ENCODE data around the gene PLAAT2. TPM values are rescaled to one million over a fixed set of nuclear protein-coding genes. Genes with fewer than 3 reads are reported as not detected.

PLAAT2 gene
- total and polyA plus RNA-seq, 9 of the 15 experiments (the other 6 are each of a cell fraction or from before 2014, with no cell fraction given) = not detected

- POLR2A ChIA-PET = interaction anchor here (0.8 to 1.5 kb wide), 5 partner anchors 8 to 96 kb away, joined by 3 to 6 read pairs (median 3); no protein-coding TSS in a partner anchor
- peak; percentile 57 for TF ChIP-seq C11orf30 (IDR thresholded peaks at IDR 0.05; ENCODE audit: low read depth)
- peak; percentile 74 for TF ChIP-seq ATF3 (IDR thresholded peaks at IDR 0.05)
- 0 out of 2 replicates have a peak, but pooled peaks have one; percentile 42 for TF ChIP-seq ATF3 (CRISPR knock-in tag; conservative IDR thresholded peaks at IDR 0.05)
- TF ChIP-seq RAD51 (IDR thresholded peaks at IDR 0.05; ENCODE audit: borderline replicate concordance, low read depth) = no peak
- peak in 1 of 2 experiments; percentile 47 for TF ChIP-seq AFF1 (IDR thresholded peaks at IDR 0.05; ENCODE audit: low read depth in 1 of 2, partially characterized antibody in 2 of 2)
- peak; percentile 34 for TF ChIP-seq ZNF316 (IDR thresholded peaks at IDR 0.05)
- 0 out of 2 replicates have a peak, but pooled peaks have one; percentile 9 for TF ChIP-seq LEF1 (IDR thresholded peaks at IDR 0.05)
- no peak for TF ChIP-seq MEF2A (IDR thresholded peaks at IDR 0.05; ENCODE audit: control insufficient read depth, low read depth, low read length)
- peak in 1 of 2 experiments; percentile 49; a peak in 1 of 4 replicates for TF ChIP-seq TEAD1 (CRISPR knock-in tag; IDR thresholded peaks at IDR 0.05)
- 0 out of 4 replicates have a peak, but pooled peaks of 1 of the 2 experiments have one; percentile 0 for TF ChIP-seq UBTF (IDR thresholded peaks at IDR 0.05; ENCODE audit: borderline replicate concordance in 1 of 2, low read depth in 2 of 2, low read length in 2 of 2)
- TF ChIP-seq ZSCAN29 (IDR thresholded peaks at IDR 0.05) = no peak
- no peak for TF ChIP-seq CHD4 (IDR thresholded peaks at IDR 0.05; ENCODE audit: insufficient read depth, insufficient replicate concordance, low read depth, low read length, poor library complexity, severe bottlenecking)
- 0 out of 2 replicates have a peak, but pooled peaks have one; percentile 69 for TF ChIP-seq HDGF (IDR thresholded peaks at IDR 0.05)
Measured at GRCh38 chr11:63574856-63575602, 11.8 kb upstream of the PLAAT2 start.

More at GRCh38 chr11:63574856-63575602, 11.8 kb upstream of the PLAAT2 start:
- H3K79me2 ChIP-seq (ENCODE audit: control insufficient read depth, insufficient read depth, low read length) = no peaks in the 10 kb centered on the region
- H3K9me3 ChIP-seq (replicated peaks; ENCODE audit: control insufficient read depth, insufficient read depth, low read depth, low read length) = peaks cover 3% of the 10 kb centered on the region; the same call in 1 of the 2 replicates
- in situ Hi-C loops (cut with MboI) = no loop called here
- peak; percentile 51 for ATAC-seq
- CTCF ChIA-PET (ENCODE audit: low intra/inter-chr PET ratio) = no interaction called here
- peak overlapping the region; percentile 72 for H3K4me2 ChIP-seq (ENCODE audit: insufficient read depth, low read length)
- H3K4me1 ChIP-seq (replicated peaks in 1 of 2; ENCODE audit: control insufficient read depth in 2 of 2, insufficient read depth in 2 of 2, low read length in 2 of 2) = peaks cover 6 to 15% of the 10 kb centered on the region in 2 experiments; a peak in 3 of 5 replicates
- intact Hi-C loops (cut with micrococcal nuclease) = no loop called here
- 72% methylated on average over 9 of the region's 10 CpGs for WGBS (ENCODE audit: insufficient coverage, low coverage, missing lambda C conversion rate)
- BruUV-seq (replicated peaks) = no TSS peak
- H3K27ac ChIP-seq (ENCODE audit: extremely low read depth, low read depth, low read length) = peak overlapping the region; percentile 61
- peak overlapping the region; percentile 27 to 52; a peak in 3 of 4 replicates for H3K9ac ChIP-seq (ENCODE audit: insufficient read depth in 1 of 2, low read depth in 2 of 2, low read length in 2 of 2)
- H2AFZ ChIP-seq (ENCODE audit: low read depth, low read length) = peak overlapping the region; percentile 88
- H3K4me3 ChIP-seq = peak overlapping the region; percentile 7; the same call in 1 of the 2 replicates
- no peaks in the 10 kb centered on the region for H3K36me3 ChIP-seq (ENCODE audit: control insufficient read depth, insufficient read depth, low read length)
- no peak for FAIRE-seq
- no peaks in the 10 kb centered on the region for H3K27me3 ChIP-seq (ENCODE audit: control insufficient read depth in 2 of 2, insufficient read depth in 2 of 2, low read length in 2 of 2)
- no peaks in the 10 kb centered on the region for H3K9me1 ChIP-seq (ENCODE audit: control insufficient read depth, insufficient read depth, low read length)
- DNase-seq (ENCODE audit: extremely low read depth in 1 of 4, low spot score in 3 of 4) = peak in 1 of 4 experiments; percentile 25
- H4K20me1 ChIP-seq (replicated peaks; ENCODE audit: control insufficient read depth, insufficient read depth, low read length) = no peaks in the 10 kb centered on the region

All from K562 (cell line).